Measurements from ENCODE around the gene GSG1L. TPM values are rescaled to one million over a fixed set of nuclear protein-coding genes. Genes with fewer than 3 reads are reported as not detected.

The GSG1L gene
- total and polyA plus RNA-seq, 12 donors: 0.11 TPM; not detected in 11

GRCh38 chr16:27822996-27823395 lies 240.5 kb downstream of the GSG1L start:
- H3K27ac ChIP-seq: no peak overlapping the region
- H3K36me3 ChIP-seq (replicated peaks in 1 of 2): no peaks in the 10 kb centered on the region
- intact Hi-C loops (cut with DNase I): no loop called here
- DNase-seq: no peak
- no peaks in the 10 kb centered on the region for H3K4me1 ChIP-seq (replicated peaks in 1 of 2)
- H3K9me3 ChIP-seq (replicated peaks in 1 of 3): no peaks in the 10 kb centered on the region
- no peak overlapping the region for H3K4me3 ChIP-seq
- no peak for TF ChIP-seq POLR2A (IDR thresholded peaks at IDR 0.05)
- TF ChIP-seq CTCF (IDR thresholded peaks at IDR 0.05): no peak
- WGBS, 4 donors: 77 to 85% (median 78%) methylated on average over 8 to 11 of the region's 11 CpGs
- no peaks in the 10 kb centered on the region for H3K27me3 ChIP-seq

GRCh38 chr16:27822529-27822928 lies 241.0 kb downstream of the GSG1L start:
- Histone ChIP-seq H3K27ac (no peak overlapping the region), H3K4me1 (replicated peaks in 1 of 2) (no peaks in the 10 kb centered on the region), H3K36me3 (replicated peaks in 1 of 2) (no peaks in the 10 kb centered on the region), H3K27me3 (no peaks in the 10 kb centered on the region), H3K4me3 (no peak overlapping the region), H3K9me3 (replicated peaks in 1 of 3) (no peaks in the 10 kb centered on the region)
- no peak for TF ChIP-seq CTCF (IDR thresholded peaks at IDR 0.05)
- TF ChIP-seq POLR2A (IDR thresholded peaks at IDR 0.05): no peak
- DNase-seq: no peak
- intact Hi-C loops (cut with DNase I): no loop called here
- 68 to 78% (median 71%) methylated on average over 7 of the region's 7 CpGs for WGBS, 4 donors

GRCh38 chr16:27820646-27821345 lies 242.7 kb downstream of the GSG1L start:
- 75 to 79% (median 77%) methylated on average over 10 of the region's 10 CpGs for WGBS, 4 donors
- H3K4me3 ChIP-seq: no peak overlapping the region
- H3K36me3 ChIP-seq (replicated peaks in 1 of 2): no peaks in the 10 kb centered on the region
- no peak for DNase-seq
- H3K4me1 ChIP-seq (replicated peaks in 1 of 2): no peaks in the 10 kb centered on the region
- H3K27ac ChIP-seq: no peak overlapping the region
- H3K27me3 ChIP-seq: no peaks in the 10 kb centered on the region
- H3K9me3 ChIP-seq (replicated peaks in 1 of 3): no peaks in the 10 kb centered on the region
- intact Hi-C loops (cut with DNase I): no loop called here
- TF ChIP-seq POLR2A (IDR thresholded peaks at IDR 0.05): no peak
- TF ChIP-seq CTCF (IDR thresholded peaks at IDR 0.05): no peak

GRCh38 chr16:27819881-27820610 lies 243.5 kb downstream of the GSG1L start:
- no peaks in the 10 kb centered on the region for H3K9me3 ChIP-seq (replicated peaks in 1 of 3)
- no peak overlapping the region for H3K27ac ChIP-seq
- no peaks in the 10 kb centered on the region for H3K4me1 ChIP-seq (replicated peaks in 1 of 2)
- H3K27me3 ChIP-seq: no peaks in the 10 kb centered on the region
- no peak for TF ChIP-seq CTCF (IDR thresholded peaks at IDR 0.05)
- TF ChIP-seq POLR2A (IDR thresholded peaks at IDR 0.05): no peak
- intact Hi-C loops (cut with DNase I): no loop called here
- no peaks in the 10 kb centered on the region for H3K36me3 ChIP-seq (replicated peaks in 1 of 2)
- H3K4me3 ChIP-seq: no peak overlapping the region
- DNase-seq: no peak
- 76 to 86% (median 79%) methylated on average over 20 of the region's 20 CpGs for WGBS, 4 donors

All from adrenal gland (tissue), 12 donors.